ENCODE data around the gene PRDM1.
"Not testable (repeated sequence)": the region's sequence is repeated elsewhere in the genome, so short reads cannot be mapped to it uniquely, and the experiment has no call there.

PRDM1 gene

DNA sequence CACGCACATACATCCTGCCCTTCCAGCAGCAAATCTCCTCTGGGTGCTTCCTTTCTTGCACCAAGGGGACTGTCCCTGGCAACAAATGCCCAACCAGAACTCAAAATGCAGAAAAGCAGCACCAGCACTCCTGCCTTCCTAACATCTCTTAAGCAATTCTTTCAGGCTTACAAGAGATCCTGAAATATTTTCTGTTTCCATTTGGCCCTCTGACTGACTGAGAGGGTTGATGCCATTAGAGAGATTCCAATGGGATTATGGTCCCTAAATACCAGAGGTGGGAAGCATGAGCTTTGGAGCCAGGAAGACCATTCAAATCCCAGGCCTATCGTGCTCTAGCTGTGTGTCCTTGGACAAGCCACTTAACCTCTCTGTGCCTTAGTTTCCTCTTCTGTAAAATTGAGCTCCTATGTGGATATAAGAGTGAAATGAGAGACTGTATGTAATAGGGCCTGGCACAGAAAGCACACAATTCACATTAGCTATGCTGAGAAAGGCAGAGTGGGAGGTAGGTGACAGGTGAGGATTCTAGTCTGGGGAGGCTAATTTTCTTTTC, 56.8 kb downstream of the PRDM1 start:
- Histone ChIP-seq H3K4me3 (ENCODE audit: low read depth, low read length) (no peak overlapping the region), H3K36me3 (ENCODE audit: control insufficient read depth, insufficient read depth, low read length) (no peaks in the 10 kb centered on the region), H3K4me1 (ENCODE audit: control insufficient read depth, insufficient read depth, low read length) (peaks cover 10% of the 10 kb centered on the region), H3K9ac (ENCODE audit: low read depth, low read length) (no peak overlapping the region), H3K9me3 (ENCODE audit: control insufficient read depth, insufficient read depth, low read length) (no peaks in the 10 kb centered on the region), H3K27me3 (ENCODE audit: control insufficient read depth, insufficient read depth, low read length) (no peaks in the 10 kb centered on the region), H3K27ac (ENCODE audit: low read depth, low read length) (no peak overlapping the region)

DNA sequence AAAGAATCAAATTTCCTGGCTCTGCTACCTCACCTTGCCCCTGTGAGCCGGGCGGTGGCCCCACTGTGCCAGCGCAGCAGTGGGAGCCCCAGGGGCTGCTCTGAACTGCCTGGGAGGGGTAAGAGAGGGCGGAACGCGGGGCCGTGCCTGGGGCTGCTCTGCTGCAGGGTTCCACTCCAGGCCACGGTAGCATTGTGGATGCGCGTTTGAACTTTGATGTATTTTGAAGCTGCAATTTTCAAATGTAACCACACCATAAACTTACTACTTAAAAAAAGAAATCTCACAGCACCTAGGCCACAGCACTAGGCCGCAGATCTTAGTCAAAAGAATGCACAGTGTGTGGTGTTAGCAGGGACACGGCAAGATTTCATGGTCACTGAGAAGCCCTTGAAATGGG, 57.5 kb downstream of the PRDM1 start:
- H3K4me1 ChIP-seq (ENCODE audit: control insufficient read depth, insufficient read depth, low read length) = peaks cover 10% of the 10 kb centered on the region
- no peaks in the 10 kb centered on the region for H3K27me3 ChIP-seq (ENCODE audit: control insufficient read depth, insufficient read depth, low read length)
- no peak overlapping the region for H3K4me3 ChIP-seq (ENCODE audit: low read depth, low read length)
- no peak overlapping the region for H3K9ac ChIP-seq (ENCODE audit: low read depth, low read length)
- H3K27ac ChIP-seq (ENCODE audit: low read depth, low read length) = no peak overlapping the region
- no peaks in the 10 kb centered on the region for H3K36me3 ChIP-seq (ENCODE audit: control insufficient read depth, insufficient read depth, low read length)
- H3K9me3 ChIP-seq (ENCODE audit: control insufficient read depth, insufficient read depth, low read length) = no peaks in the 10 kb centered on the region

DNA sequence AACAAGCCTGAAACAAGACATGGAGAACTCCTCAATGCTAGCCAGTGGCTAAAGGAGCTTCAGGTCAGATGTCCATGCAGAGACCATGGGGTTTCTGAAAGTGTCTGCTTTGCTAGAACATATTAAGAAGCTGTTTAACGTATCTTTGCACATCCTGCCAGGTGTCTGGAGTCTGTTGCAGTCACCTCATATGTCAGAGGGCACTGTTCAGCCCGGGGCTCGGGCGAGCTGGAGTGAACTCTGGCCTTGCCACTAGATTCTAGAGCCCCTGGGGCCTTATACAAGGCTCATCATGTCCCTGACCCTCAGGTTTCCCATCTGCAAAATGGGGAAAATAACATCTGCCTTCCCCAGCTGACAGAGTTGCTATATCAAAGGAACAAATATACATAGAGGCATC, 59.0 kb downstream of the PRDM1 start:
- H3K27me3 ChIP-seq (ENCODE audit: control insufficient read depth, insufficient read depth, low read length) = no peaks in the 10 kb centered on the region
- H3K9ac ChIP-seq (ENCODE audit: low read depth, low read length) = no peak overlapping the region
- no peaks in the 10 kb centered on the region for H3K36me3 ChIP-seq (ENCODE audit: control insufficient read depth, insufficient read depth, low read length)
- no peak overlapping the region for H3K4me3 ChIP-seq (ENCODE audit: low read depth, low read length)
- peaks cover 10% of the 10 kb centered on the region for H3K4me1 ChIP-seq (ENCODE audit: control insufficient read depth, insufficient read depth, low read length)
- H3K9me3 ChIP-seq (ENCODE audit: control insufficient read depth, insufficient read depth, low read length) = no peaks in the 10 kb centered on the region
- H3K27ac ChIP-seq (ENCODE audit: low read depth, low read length) = no peak overlapping the region

DNA sequence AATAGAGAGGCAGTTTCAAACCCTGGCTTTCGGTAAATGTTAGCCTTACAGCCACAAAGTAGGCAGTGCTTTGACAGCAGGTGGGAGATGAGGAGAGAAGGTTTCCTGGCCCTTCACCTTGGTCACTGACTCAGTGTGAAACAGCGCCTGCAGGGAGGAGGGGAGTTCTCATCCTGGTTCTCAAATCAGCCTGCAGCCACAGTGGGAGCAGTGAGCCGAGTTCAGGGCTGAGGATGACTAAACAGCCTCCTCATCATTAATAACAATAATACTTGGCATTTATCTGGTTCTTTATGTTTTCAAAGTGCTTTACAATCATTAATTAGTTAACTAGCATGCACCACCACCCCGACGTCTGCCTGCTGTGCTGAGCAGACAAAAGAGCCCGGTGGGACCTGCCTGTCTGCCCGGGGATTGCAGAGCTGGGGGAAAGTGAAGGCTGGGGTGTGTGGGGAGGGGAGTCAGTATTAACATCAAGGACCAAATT, 59.6 kb downstream of the PRDM1 start:
- Histone ChIP-seq H3K4me3 (ENCODE audit: low read depth, low read length) (no peak overlapping the region), H3K9me3 (ENCODE audit: control insufficient read depth, insufficient read depth, low read length) (no peaks in the 10 kb centered on the region), H3K27me3 (ENCODE audit: control insufficient read depth, insufficient read depth, low read length) (no peaks in the 10 kb centered on the region), H3K4me1 (ENCODE audit: control insufficient read depth, insufficient read depth, low read length) (peaks cover 10% of the 10 kb centered on the region), H3K9ac (ENCODE audit: low read depth, low read length) (no peak overlapping the region), H3K36me3 (ENCODE audit: control insufficient read depth, insufficient read depth, low read length) (no peaks in the 10 kb centered on the region), H3K27ac (ENCODE audit: low read depth, low read length) (no peak overlapping the region)

DNA sequence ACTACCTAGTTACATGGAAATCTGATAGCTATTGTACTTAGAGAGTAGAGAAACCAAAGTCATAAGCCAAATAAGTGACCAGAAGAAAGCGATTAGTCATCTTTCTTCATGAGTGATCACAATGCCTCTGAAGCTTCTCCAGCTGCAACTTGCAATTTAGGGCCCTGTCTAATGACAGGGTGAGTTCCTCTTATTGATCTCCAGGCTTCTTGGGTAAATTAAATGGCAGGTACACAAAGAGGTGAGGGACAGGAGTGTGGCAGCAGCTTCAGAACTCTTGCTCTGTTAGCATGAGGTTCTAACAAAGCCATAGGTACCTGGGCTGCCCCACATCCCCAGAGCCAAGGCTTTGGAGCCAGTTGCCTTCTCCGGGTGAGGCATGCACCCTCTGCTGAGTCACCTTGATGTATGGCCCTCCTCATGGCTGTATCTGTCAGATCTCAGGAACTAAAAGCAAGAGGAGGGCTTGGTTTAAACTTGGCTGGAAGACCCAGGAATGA, 60.8 kb downstream of the PRDM1 start:
- Histone ChIP-seq H3K9me3 (ENCODE audit: control insufficient read depth, insufficient read depth, low read length) (no peaks in the 10 kb centered on the region), H3K4me1 (ENCODE audit: control insufficient read depth, insufficient read depth, low read length) (peaks cover 10% of the 10 kb centered on the region), H3K27me3 (ENCODE audit: control insufficient read depth, insufficient read depth, low read length) (no peaks in the 10 kb centered on the region), H3K27ac (ENCODE audit: low read depth, low read length) (no peak overlapping the region), H3K4me3 (ENCODE audit: low read depth, low read length) (no peak overlapping the region), H3K9ac (ENCODE audit: low read depth, low read length) (no peak overlapping the region), H3K36me3 (ENCODE audit: control insufficient read depth, insufficient read depth, low read length) (no peaks in the 10 kb centered on the region)

DNA sequence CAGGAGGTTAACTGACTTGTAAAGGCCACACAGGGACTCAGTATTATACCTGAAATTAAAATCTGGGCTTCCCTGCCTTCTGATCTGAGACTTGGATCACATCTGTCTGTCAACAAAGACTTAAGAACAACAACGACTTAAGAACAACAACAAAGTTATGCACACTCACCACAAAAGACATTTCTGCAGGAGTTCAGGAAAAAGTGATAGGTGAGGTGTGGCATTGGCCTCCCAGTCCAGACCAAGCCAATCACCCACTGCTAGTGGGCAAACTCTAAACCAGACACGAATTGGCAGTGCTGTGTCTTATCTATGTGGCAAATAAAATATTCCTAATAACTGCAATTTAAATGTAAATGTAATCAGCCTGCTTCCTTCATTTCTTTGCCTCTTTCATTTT, 61.3 kb downstream of the PRDM1 start:
- Histone ChIP-seq H3K36me3 (ENCODE audit: control insufficient read depth, insufficient read depth, low read length) (no peaks in the 10 kb centered on the region), H3K9me3 (ENCODE audit: control insufficient read depth, insufficient read depth, low read length) (no peaks in the 10 kb centered on the region), H3K27ac (ENCODE audit: low read depth, low read length) (no peak overlapping the region), H3K27me3 (ENCODE audit: control insufficient read depth, insufficient read depth, low read length) (no peaks in the 10 kb centered on the region), H3K4me1 (ENCODE audit: control insufficient read depth, insufficient read depth, low read length) (peaks cover 10% of the 10 kb centered on the region), H3K4me3 (ENCODE audit: low read depth, low read length) (no peak overlapping the region), H3K9ac (ENCODE audit: low read depth, low read length) (no peak overlapping the region)

DNA sequence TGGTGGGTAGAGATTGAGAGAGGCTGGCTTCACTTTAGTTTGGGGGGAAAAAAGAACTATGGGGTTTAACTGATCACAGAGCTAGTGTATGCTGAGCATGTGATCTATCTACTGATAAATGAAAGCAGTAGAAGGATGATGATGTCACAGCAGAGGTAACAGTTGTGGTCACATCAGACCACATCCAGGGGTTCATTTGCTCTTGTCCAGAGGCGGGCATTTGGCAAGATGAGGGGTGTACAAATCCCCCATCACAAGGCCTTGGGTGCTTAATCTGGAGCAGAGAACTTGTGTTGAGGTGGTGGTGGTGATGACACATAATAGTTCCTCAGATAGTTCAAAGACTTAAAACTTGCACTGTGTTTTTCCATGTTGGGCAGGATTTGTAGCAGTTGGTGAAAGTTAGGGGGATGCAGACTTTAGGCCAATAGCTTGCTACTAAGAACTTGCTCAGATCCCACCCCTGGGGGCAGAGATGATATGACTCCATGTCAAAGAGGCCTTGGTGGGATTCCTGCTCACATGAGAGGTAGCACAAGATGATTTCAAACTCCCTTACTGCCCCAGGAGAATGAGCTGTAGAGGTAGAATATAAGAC, 63.4 kb downstream of the PRDM1 start:
- no peaks in the 10 kb centered on the region for H3K27me3 ChIP-seq (ENCODE audit: control insufficient read depth, insufficient read depth, low read length)
- H3K4me1 ChIP-seq (ENCODE audit: control insufficient read depth, insufficient read depth, low read length) = peaks cover 12% of the 10 kb centered on the region
- no peaks in the 10 kb centered on the region for H3K36me3 ChIP-seq (ENCODE audit: control insufficient read depth, insufficient read depth, low read length)
- no peak overlapping the region for H3K4me3 ChIP-seq (ENCODE audit: low read depth, low read length)
- no peak overlapping the region for H3K9ac ChIP-seq (ENCODE audit: low read depth, low read length)
- no peaks in the 10 kb centered on the region for H3K9me3 ChIP-seq (ENCODE audit: control insufficient read depth, insufficient read depth, low read length)
- H3K27ac ChIP-seq (ENCODE audit: low read depth, low read length) = no peak overlapping the region

DNA sequence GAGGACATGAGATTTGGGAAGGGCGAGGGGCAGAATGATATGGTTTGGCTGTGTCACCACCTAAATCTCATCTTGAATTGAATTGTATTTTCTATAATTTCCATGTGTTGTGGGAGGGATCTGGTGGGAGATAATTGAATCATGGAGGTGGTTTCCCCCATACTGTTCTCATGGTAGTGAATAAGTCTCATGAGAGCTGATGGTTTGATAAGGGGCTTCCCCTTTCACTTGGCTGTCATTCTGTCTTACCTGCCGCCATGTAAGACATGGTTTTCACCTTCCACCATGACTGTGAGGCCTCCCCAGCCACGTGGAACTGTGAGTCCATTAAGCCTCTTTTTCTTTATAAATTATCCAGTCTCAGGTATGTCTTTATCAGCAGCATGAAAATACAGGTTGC, 66.3 kb downstream of the PRDM1 start:
- peaks cover 12% of the 10 kb centered on the region for H3K4me1 ChIP-seq (ENCODE audit: control insufficient read depth, insufficient read depth, low read length)
- not testable (repeated sequence) for H3K27me3 ChIP-seq (ENCODE audit: control insufficient read depth, insufficient read depth, low read length); H3K27ac ChIP-seq (ENCODE audit: low read depth, low read length)

DNA sequence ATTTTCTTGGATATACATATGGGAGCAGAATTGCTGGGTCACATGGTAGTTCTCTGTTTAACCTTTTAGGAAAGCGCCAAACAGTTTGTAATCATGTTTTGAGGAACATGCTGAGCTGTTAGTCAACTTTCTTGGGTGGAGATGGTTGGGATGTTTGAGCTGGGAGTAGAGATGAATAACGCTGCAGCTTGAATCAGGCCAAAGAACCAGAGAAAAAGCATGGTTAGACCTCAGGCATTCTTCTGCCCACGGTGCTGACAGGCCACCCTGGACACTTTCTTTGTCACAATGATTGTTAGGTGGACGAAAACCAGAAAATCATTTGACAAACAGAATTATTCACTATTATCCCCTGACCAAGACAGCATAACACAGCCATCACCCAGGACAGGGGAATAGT, 66.8 kb downstream of the PRDM1 start:
- Histone ChIP-seq H3K9me3 (ENCODE audit: control insufficient read depth, insufficient read depth, low read length) (no peaks in the 10 kb centered on the region), H3K4me3 (ENCODE audit: low read depth, low read length) (no peak overlapping the region), H3K27ac (ENCODE audit: low read depth, low read length) (no peak overlapping the region), H3K9ac (ENCODE audit: low read depth, low read length) (no peak overlapping the region), H3K4me1 (ENCODE audit: control insufficient read depth, insufficient read depth, low read length) (peaks cover 12% of the 10 kb centered on the region), H3K36me3 (ENCODE audit: control insufficient read depth, insufficient read depth, low read length) (no peaks in the 10 kb centered on the region), H3K27me3 (ENCODE audit: control insufficient read depth, insufficient read depth, low read length) (no peaks in the 10 kb centered on the region)

More for the DNA sequence above, 66.3 kb downstream of the PRDM1 start:
- not testable (repeated sequence) for H3K9me3 ChIP-seq (ENCODE audit: control insufficient read depth, insufficient read depth, low read length); H3K36me3 ChIP-seq (ENCODE audit: control insufficient read depth, insufficient read depth, low read length); H3K9ac ChIP-seq (ENCODE audit: low read depth, low read length); H3K4me3 ChIP-seq (ENCODE audit: low read depth, low read length)

DNA sequence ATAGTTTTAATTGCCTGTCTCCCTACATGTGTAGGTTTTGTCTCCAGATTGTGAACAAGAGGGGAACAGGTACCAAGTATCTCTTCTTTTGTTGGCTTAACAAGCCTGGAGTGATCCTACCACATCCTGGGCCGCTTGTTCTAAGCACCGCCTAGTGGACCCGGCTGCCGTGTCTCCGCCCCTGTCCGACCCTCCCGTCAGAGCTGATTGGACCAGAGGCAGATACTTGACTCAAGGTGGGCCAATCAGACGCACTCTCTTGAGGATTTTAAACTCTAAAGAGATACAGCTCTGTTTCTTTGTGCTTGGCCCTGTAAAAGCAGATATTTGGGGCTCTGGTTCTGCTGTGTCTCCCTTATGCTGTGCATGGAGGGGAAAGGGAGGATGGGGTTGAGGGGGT, 68.2 kb downstream of the PRDM1 start:
- Histone ChIP-seq H3K4me1 (ENCODE audit: control insufficient read depth, insufficient read depth, low read length) (peaks cover 12% of the 10 kb centered on the region), H3K27me3 (ENCODE audit: control insufficient read depth, insufficient read depth, low read length) (no peaks in the 10 kb centered on the region), H3K36me3 (ENCODE audit: control insufficient read depth, insufficient read depth, low read length) (no peaks in the 10 kb centered on the region), H3K9me3 (ENCODE audit: control insufficient read depth, insufficient read depth, low read length) (no peaks in the 10 kb centered on the region), H3K27ac (ENCODE audit: low read depth, low read length) (no peak overlapping the region), H3K4me3 (ENCODE audit: low read depth, low read length) (no peak overlapping the region), H3K9ac (ENCODE audit: low read depth, low read length) (no peak overlapping the region)

DNA sequence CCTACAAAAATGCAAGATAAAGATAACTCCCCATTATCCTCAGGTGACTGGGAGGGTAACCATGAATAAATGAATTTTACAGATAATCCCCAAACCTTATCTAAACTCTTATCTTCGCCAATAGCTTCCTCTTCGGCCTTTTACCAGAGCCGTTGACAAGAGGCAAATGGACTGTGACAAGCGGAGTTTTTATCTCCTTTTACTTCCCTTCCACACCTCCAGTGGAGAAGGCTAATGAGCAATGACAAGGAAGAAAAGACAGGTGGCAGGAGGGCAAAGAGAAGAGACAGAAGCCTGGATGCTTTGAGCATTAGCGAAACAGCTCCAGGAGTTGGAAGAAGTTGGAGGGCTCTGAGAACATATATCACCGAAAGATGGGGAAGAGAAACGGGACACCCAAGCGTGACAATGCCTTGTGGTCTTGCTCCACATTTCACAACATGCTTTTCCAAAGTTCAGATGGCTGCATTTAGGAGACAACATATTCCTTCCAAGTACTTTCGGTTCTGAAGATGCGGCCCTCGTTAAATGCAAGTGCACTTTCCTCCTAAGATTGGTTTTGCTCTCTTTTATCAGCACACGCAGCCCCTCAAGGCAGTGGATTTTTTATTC, 69.2 kb downstream of the PRDM1 start:
- Histone ChIP-seq H3K27ac (ENCODE audit: low read depth, low read length) (no peak overlapping the region), H3K27me3 (ENCODE audit: control insufficient read depth, insufficient read depth, low read length) (no peaks in the 10 kb centered on the region), H3K9ac (ENCODE audit: low read depth, low read length) (no peak overlapping the region), H3K4me1 (ENCODE audit: control insufficient read depth, insufficient read depth, low read length) (peaks cover 12% of the 10 kb centered on the region), H3K4me3 (ENCODE audit: low read depth, low read length) (no peak overlapping the region), H3K9me3 (ENCODE audit: control insufficient read depth, insufficient read depth, low read length) (no peaks in the 10 kb centered on the region), H3K36me3 (ENCODE audit: control insufficient read depth, insufficient read depth, low read length) (no peaks in the 10 kb centered on the region)
